HEK293 (cell line): ENCODE results near the gene EPHA6.

Experiments used
- CTCF ChIA-PET: fragments of 350-600 bp; formaldehyde crosslinking; extraction: SDS; loops from one replicate; lab custom pipeline; 2021; ENCODE audit warnings: antibody characterized with exemption; lab: Yijun Ruan, JAX
- POLR2A ChIA-PET: fragments of 300-600 bp; formaldehyde crosslinking; extraction: SDS; loops from one replicate; lab custom pipeline; 2020; ENCODE audit warnings: antibody characterized with exemption, inconsistent platforms; lab: Yijun Ruan, JAX
- H3K27ac ChIP-seq: fragments of 200-500 bp; sonication (Bioruptor generic); 2 replicates; pipeline ENCODE4 v1.5.1; 2014; ENCODE audit warnings: low read depth, low read length, control low read depth, inconsistent platforms; ENCODE audit errors: extremely low read depth
- H3K36me3 ChIP-seq, 2 experiments: fragments of 200-500 bp in 1 of 2; sonication (Bioruptor generic) in 1 of 2; 1 replicate in 1 of 2; 2 replicates in 1 of 2; pipeline ENCODE4 v1.5.1; 2014 to 2017; ENCODE audit warnings: inconsistent platforms in 2 of 2, low read length in 2 of 2; ENCODE audit not compliant: control insufficient read depth in 2 of 2, insufficient read depth in 1 of 2
- H3K4me1 ChIP-seq: fragments of 200-500 bp; sonication (Bioruptor generic); 2 replicates; pipeline ENCODE4 v1.5.1; 2014; ENCODE audit warnings: mild to moderate bottlenecking, low read length, inconsistent platforms; ENCODE audit not compliant: control insufficient read depth, insufficient read depth
- H3K4me3 ChIP-seq: 2 replicates; pipeline ENCODE4 v1.5.1; 2011; ENCODE audit warnings: low read depth, mild to moderate bottlenecking, control low read depth, low read length, moderate library complexity
- H3K9me3 ChIP-seq: fragments of 200-500 bp; sonication (Bioruptor generic); 2 replicates; pipeline ENCODE4 v1.5.1; 2014; ENCODE audit warnings: low read depth, low read length, inconsistent platforms; ENCODE audit not compliant: control insufficient read depth, insufficient read depth
- HOXC10 ChIP-seq: sonication (generic); formaldehyde crosslinking; IDR thresholded peaks from 2 replicates; pipeline ENCODE4 v1.8.1; 2023; ENCODE audit warnings: mild to moderate bottlenecking, missing genetic modification reagents
- OSR2 ChIP-seq: fragments of 450-650 bp; formaldehyde crosslinking; IDR thresholded peaks from 2 replicates; pipeline ENCODE4 v1.5.1; 2016; ENCODE audit warnings: missing biosample characterization, missing genetic modification characterization
- SP3 ChIP-seq: fragments of 450-650 bp; formaldehyde crosslinking; IDR thresholded peaks from 2 replicates; pipeline ENCODE4 v1.5.1; 2016; ENCODE audit warnings: missing biosample characterization, missing genetic modification characterization
- ZBTB1 ChIP-seq: fragments of 450-650 bp; formaldehyde crosslinking; IDR thresholded peaks from 2 replicates; pipeline ENCODE4 v1.5.1; 2016; ENCODE audit warnings: missing biosample characterization, missing genetic modification characterization
- ZFHX2 ChIP-seq: fragments of 450-650 bp; formaldehyde crosslinking; conservative IDR thresholded peaks from 2 replicates; pipeline ENCODE4 v1.5.1; 2016; ENCODE audit warnings: missing biosample characterization, missing genetic modification characterization
- ZIC2 ChIP-seq: fragments of 450-650 bp; formaldehyde crosslinking; IDR thresholded peaks from 2 replicates; pipeline ENCODE4 v1.5.1; 2016; ENCODE audit warnings: missing biosample characterization, missing genetic modification characterization
- ZNF16 ChIP-seq: fragments of 450-650 bp; formaldehyde crosslinking; IDR thresholded peaks from 2 replicates; pipeline ENCODE4 v1.5.1; 2016; ENCODE audit warnings: low read depth, missing biosample characterization, missing genetic modification characterization
- ZNF19 ChIP-seq: fragments of 450-650 bp; formaldehyde crosslinking; IDR thresholded peaks from 2 replicates; pipeline ENCODE4; 2016; ENCODE audit warnings: missing biosample characterization, missing genetic modification characterization, low read depth
- ZNF223 ChIP-seq: fragments of 450-650 bp; formaldehyde crosslinking; IDR thresholded peaks from 2 replicates; pipeline ENCODE4 v1.5.1; 2016; ENCODE audit warnings: missing biosample characterization, missing genetic modification characterization
- ZNF510 ChIP-seq: fragments of 450-650 bp; formaldehyde crosslinking; IDR thresholded peaks from 2 replicates; pipeline ENCODE4 v1.5.1; 2018; ENCODE audit warnings: mild to moderate bottlenecking, missing genetic modification characterization, missing biosample characterization; ENCODE audit not compliant: insufficient replicate concordance
- ZNF629 ChIP-seq: fragments of 450-650 bp; formaldehyde crosslinking; IDR thresholded peaks from 2 replicates; pipeline ENCODE4 v1.5.1; 2017; ENCODE audit warnings: missing biosample characterization, missing genetic modification characterization
- ZNF776 ChIP-seq: fragments of 450-650 bp; formaldehyde crosslinking; IDR thresholded peaks from 2 replicates; pipeline ENCODE4 v1.5.0; 2017; ENCODE audit warnings: missing biosample characterization, missing genetic modification characterization, borderline replicate concordance
- ZNF830 ChIP-seq: fragments of 450-650 bp; IDR thresholded peaks from 2 replicates; pipeline ENCODE4 v1.5.0; 2018; ENCODE audit warnings: missing biosample characterization, missing genetic modification characterization, low read depth, mild to moderate bottlenecking, moderate library complexity
- TF ChIP-seq, protein P1 (sequence below): fragments of 450-650 bp; formaldehyde crosslinking; IDR thresholded peaks from 2 replicates; pipeline ENCODE4 v1.5.1; 2016; ENCODE audit warnings: missing biosample characterization, missing genetic modification characterization
- TF ChIP-seq, protein P2 (sequence below): fragments of 450-650 bp; formaldehyde crosslinking; IDR thresholded peaks from 2 replicates; pipeline ENCODE4 v1.5.1; 2016; ENCODE audit warnings: missing biosample characterization, missing genetic modification characterization
- TF ChIP-seq, protein P3 (sequence below): fragments of 450-650 bp; formaldehyde crosslinking; IDR thresholded peaks from 2 replicates; pipeline ENCODE4 v1.5.1; 2017; ENCODE audit warnings: missing biosample characterization, missing genetic modification characterization
- TF ChIP-seq, protein P4 (sequence below): fragments of 450-650 bp; formaldehyde crosslinking; optimal IDR thresholded peaks from 2 replicates; pipeline ENCODE3; 2016; ENCODE audit warnings: missing biosample characterization, mild to moderate bottlenecking, missing genetic modification characterization
- TF ChIP-seq, protein P5 (sequence below): fragments of 450-650 bp; IDR thresholded peaks from 2 replicates; pipeline ENCODE4 v1.5.1; 2018; ENCODE audit warnings: missing biosample characterization, missing genetic modification characterization
- TF ChIP-seq, protein P6 (sequence below): fragments of 450-650 bp; formaldehyde crosslinking; IDR thresholded peaks from 2 replicates; pipeline ENCODE4 v1.5.1; 2016; ENCODE audit warnings: missing biosample characterization, missing genetic modification characterization

The EPHA6 gene

DNA sequence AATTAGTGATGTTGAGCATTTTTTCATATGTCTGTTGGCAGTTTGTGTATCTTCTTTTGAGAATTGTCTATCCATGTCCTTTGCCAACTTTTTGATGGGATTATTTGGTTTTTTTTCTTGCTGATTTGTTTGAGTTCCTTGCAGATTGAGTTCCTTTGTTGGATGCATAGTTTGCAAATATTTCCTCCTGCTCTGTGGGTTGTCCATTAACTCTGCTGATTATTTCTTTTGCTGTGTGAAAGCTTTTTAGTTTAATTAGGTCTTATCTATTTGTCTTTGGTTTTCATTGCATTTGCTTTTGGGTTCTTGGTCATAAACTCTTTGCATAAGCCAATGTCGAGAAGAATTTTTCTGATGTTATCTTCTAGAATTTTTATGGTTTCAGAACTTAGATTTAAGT, 414.6 kb downstream of the EPHA6 start:
- no peak overlapping the region for H3K27ac ChIP-seq
- POLR2A ChIA-PET: no interaction called here
- no peak overlapping the region for H3K4me3 ChIP-seq

DNA sequence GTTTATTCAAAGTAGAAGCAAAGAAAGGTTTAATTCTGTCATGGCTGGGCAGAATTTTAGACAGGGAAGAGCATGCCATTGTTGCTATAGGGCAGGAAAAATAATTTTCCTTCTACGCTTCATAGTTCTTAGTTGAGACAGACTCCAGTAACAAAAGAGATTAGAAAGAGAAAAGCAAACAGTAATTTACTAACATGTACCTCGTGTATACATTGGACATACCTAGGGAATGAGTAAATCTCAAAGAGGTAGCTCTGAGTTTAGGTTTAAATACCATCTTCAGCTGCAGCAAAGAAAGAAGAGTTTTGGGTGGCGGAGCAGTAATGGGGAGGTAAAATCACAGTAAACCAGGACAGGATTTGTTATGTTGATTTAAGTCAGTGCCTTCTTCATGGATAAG, 416.1 kb downstream of the EPHA6 start:
- H3K36me3 ChIP-seq: no peaks in the 10 kb centered on the region
- H3K27ac ChIP-seq: no peak overlapping the region
- POLR2A ChIA-PET: no interaction called here
- CTCF ChIA-PET: no interaction called here
- TF ChIP-seq ZNF776 (tag by site-specific recombination): no peak
- TF ChIP-seq, protein P1, sequence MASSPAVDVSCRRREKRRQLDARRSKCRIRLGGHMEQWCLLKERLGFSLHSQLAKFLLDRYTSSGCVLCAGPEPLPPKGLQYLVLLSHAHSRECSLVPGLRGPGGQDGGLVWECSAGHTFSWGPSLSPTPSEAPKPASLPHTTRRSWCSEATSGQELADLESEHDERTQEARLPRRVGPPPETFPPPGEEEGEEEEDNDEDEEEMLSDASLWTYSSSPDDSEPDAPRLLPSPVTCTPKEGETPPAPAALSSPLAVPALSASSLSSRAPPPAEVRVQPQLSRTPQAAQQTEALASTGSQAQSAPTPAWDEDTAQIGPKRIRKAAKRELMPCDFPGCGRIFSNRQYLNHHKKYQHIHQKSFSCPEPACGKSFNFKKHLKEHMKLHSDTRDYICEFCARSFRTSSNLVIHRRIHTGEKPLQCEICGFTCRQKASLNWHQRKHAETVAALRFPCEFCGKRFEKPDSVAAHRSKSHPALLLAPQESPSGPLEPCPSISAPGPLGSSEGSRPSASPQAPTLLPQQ: no peak
- no peak for TF ChIP-seq ZNF16 (tag by site-specific recombination)
- TF ChIP-seq, protein P2, sequence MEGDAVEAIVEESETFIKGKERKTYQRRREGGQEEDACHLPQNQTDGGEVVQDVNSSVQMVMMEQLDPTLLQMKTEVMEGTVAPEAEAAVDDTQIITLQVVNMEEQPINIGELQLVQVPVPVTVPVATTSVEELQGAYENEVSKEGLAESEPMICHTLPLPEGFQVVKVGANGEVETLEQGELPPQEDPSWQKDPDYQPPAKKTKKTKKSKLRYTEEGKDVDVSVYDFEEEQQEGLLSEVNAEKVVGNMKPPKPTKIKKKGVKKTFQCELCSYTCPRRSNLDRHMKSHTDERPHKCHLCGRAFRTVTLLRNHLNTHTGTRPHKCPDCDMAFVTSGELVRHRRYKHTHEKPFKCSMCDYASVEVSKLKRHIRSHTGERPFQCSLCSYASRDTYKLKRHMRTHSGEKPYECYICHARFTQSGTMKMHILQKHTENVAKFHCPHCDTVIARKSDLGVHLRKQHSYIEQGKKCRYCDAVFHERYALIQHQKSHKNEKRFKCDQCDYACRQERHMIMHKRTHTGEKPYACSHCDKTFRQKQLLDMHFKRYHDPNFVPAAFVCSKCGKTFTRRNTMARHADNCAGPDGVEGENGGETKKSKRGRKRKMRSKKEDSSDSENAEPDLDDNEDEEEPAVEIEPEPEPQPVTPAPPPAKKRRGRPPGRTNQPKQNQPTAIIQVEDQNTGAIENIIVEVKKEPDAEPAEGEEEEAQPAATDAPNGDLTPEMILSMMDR: no peak
- TF ChIP-seq, protein P3, sequence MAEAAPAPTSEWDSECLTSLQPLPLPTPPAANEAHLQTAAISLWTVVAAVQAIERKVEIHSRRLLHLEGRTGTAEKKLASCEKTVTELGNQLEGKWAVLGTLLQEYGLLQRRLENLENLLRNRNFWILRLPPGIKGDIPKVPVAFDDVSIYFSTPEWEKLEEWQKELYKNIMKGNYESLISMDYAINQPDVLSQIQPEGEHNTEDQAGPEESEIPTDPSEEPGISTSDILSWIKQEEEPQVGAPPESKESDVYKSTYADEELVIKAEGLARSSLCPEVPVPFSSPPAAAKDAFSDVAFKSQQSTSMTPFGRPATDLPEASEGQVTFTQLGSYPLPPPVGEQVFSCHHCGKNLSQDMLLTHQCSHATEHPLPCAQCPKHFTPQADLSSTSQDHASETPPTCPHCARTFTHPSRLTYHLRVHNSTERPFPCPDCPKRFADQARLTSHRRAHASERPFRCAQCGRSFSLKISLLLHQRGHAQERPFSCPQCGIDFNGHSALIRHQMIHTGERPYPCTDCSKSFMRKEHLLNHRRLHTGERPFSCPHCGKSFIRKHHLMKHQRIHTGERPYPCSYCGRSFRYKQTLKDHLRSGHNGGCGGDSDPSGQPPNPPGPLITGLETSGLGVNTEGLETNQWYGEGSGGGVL (tag by site-specific recombination): no peak
- no peak for TF ChIP-seq ZNF223
- TF ChIP-seq ZNF510 (tag by site-specific recombination): no peak
- TF ChIP-seq ZIC2 (tag by site-specific recombination): no peak
- TF ChIP-seq ZFHX2 (tag by site-specific recombination): no peak
- TF ChIP-seq ZNF19 (tag by site-specific recombination): no peak
- TF ChIP-seq, protein P4, sequence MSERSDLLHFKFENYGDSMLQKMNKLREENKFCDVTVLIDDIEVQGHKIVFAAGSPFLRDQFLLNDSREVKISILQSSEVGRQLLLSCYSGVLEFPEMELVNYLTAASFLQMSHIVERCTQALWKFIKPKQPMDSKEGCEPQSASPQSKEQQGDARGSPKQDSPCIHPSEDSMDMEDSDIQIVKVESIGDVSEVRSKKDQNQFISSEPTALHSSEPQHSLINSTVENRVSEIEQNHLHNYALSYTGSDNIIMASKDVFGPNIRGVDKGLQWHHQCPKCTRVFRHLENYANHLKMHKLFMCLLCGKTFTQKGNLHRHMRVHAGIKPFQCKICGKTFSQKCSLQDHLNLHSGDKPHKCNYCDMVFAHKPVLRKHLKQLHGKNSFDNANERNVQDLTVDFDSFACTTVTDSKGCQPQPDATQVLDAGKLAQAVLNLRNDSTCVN (tag by site-specific recombination): no peak
- TF ChIP-seq, protein P5, sequence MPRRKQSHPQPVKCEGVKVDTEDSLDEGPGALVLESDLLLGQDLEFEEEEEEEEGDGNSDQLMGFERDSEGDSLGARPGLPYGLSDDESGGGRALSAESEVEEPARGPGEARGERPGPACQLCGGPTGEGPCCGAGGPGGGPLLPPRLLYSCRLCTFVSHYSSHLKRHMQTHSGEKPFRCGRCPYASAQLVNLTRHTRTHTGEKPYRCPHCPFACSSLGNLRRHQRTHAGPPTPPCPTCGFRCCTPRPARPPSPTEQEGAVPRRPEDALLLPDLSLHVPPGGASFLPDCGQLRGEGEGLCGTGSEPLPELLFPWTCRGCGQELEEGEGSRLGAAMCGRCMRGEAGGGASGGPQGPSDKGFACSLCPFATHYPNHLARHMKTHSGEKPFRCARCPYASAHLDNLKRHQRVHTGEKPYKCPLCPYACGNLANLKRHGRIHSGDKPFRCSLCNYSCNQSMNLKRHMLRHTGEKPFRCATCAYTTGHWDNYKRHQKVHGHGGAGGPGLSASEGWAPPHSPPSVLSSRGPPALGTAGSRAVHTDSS (tag by site-specific recombination): no peak
- TF ChIP-seq, all 188 proteins: peak for 0
- peaks cover 8% of the 10 kb centered on the region for H3K4me1 ChIP-seq
- H3K4me3 ChIP-seq: no peak overlapping the region
- no peaks in the 10 kb centered on the region for H3K9me3 ChIP-seq

More for the DNA sequence above, 414.6 kb downstream of the EPHA6 start:
- no peaks in the 10 kb centered on the region for H3K36me3 ChIP-seq
- H3K9me3 ChIP-seq: no peaks in the 10 kb centered on the region
- CTCF ChIA-PET: no interaction called here
- peaks cover 8% of the 10 kb centered on the region for H3K4me1 ChIP-seq
- TF ChIP-seq, protein P6, sequence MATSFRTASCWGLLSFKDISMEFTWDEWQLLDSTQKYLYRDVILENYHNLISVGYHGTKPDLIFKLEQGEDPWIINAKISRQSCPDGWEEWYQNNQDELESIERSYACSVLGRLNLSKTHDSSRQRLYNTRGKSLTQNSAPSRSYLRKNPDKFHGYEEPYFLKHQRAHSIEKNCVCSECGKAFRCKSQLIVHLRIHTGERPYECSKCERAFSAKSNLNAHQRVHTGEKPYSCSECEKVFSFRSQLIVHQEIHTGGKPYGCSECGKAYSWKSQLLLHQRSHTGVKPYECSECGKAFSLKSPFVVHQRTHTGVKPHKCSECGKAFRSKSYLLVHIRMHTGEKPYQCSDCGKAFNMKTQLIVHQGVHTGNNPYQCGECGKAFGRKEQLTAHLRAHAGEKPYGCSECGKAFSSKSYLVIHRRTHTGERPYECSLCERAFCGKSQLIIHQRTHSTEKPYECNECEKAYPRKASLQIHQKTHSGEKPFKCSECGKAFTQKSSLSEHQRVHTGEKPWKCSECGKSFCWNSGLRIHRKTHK (tag by site-specific recombination): no peak
- TF ChIP-seq, protein P2: no peak
- no peak for TF ChIP-seq ZBTB1
- TF ChIP-seq OSR2 (tag by site-specific recombination): no peak
- TF ChIP-seq SP3 (tag by site-specific recombination): no peak
- no peak for TF ChIP-seq ZNF629 (tag by site-specific recombination)
- TF ChIP-seq ZNF830 (tag by site-specific recombination): no peak
- no peak for TF ChIP-seq HOXC10 (CRISPR knock-in tag)
